ENCODE results near the gene C1QTNF3.

DNA sequence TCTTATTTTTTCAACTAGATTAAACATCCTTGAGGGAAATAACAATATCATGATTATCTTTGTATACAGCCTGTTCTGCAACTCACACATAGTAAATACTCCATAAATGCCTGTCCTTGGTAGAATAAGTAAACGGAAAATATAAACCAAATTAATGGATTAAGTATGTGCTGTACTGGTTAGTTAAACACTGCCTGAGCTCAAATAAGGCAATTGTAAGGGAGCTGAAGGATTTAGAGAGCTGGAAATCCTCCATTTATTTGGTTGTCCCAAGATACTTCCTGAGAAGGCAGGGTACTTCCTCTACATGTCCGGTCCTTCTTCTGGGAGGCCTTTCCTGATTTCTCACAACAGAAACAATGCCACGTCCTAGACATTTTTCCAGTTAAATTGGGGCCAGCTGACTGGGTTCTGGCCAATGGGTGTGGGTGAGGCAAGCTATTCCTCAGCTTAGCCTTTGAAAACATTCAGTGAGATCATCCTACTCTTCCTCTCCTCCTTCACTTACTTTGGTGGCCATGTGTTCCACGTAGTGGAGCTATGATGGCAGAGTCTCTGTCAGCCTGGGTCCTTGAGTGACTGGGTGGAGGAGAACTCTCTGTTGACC is 8.5 kb upstream of the C1QTNF3 start:
- TF ChIP-seq, protein P1, sequence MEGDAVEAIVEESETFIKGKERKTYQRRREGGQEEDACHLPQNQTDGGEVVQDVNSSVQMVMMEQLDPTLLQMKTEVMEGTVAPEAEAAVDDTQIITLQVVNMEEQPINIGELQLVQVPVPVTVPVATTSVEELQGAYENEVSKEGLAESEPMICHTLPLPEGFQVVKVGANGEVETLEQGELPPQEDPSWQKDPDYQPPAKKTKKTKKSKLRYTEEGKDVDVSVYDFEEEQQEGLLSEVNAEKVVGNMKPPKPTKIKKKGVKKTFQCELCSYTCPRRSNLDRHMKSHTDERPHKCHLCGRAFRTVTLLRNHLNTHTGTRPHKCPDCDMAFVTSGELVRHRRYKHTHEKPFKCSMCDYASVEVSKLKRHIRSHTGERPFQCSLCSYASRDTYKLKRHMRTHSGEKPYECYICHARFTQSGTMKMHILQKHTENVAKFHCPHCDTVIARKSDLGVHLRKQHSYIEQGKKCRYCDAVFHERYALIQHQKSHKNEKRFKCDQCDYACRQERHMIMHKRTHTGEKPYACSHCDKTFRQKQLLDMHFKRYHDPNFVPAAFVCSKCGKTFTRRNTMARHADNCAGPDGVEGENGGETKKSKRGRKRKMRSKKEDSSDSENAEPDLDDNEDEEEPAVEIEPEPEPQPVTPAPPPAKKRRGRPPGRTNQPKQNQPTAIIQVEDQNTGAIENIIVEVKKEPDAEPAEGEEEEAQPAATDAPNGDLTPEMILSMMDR (IDR thresholded peaks at IDR 0.05) = no peak
- no peak for TF ChIP-seq POLR2A (IDR thresholded peaks at IDR 0.05)
